SU-DHL-6 (cell line): ENCODE measurements around the gene ICE1.
"Not testable (repeated sequence)": the region's sequence is repeated elsewhere in the genome, so short reads cannot be mapped to it uniquely, and the experiment has no call there.

ENCODE experiments used
- CTCF ChIP-seq: fragments of 200-600 bp; sonication (generic); IDR thresholded peaks from one replicate; pipeline ENCODE4 v1.5.1; 2017; ENCODE audit warnings: antibody characterized with exemption, mild to moderate bottlenecking, low read length, moderate library complexity; ENCODE audit not compliant: insufficient read depth, poor library complexity, severe bottlenecking
- EZH2phosphoT487 ChIP-seq: fragments of 200-600 bp; sonication (generic), shearing (Covaris generic); conservative IDR thresholded peaks from 2 replicates; pipeline ENCODE4 v1.6.1; 2018; ENCODE audit warnings: mild to moderate bottlenecking, antibody characterized with exemption, low read length, moderate library complexity, mixed read lengths

DNA sequence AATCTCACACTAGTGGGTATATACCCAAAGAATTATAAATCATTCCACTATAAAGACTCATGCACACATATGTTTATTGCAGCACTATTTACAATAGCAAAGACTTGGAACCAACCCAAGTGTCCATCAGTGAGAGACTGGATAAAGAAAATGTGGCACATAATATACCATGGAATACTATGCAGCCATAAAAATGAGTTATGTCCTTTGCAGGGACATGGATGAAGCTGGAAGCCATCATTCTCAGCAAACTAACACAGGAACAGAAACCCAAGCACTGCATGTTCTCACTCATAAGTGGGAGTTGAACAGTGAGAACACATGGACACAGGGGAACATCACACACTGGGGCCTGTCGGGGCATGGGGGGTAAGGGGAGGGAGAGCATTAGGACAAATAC is 57.1 kb downstream of the ICE1 start:
- not testable (repeated sequence) for TF ChIP-seq CTCF, EZH2phosphoT487
